ENCODE data around the gene MACF1.

MACF1 gene

DNA sequence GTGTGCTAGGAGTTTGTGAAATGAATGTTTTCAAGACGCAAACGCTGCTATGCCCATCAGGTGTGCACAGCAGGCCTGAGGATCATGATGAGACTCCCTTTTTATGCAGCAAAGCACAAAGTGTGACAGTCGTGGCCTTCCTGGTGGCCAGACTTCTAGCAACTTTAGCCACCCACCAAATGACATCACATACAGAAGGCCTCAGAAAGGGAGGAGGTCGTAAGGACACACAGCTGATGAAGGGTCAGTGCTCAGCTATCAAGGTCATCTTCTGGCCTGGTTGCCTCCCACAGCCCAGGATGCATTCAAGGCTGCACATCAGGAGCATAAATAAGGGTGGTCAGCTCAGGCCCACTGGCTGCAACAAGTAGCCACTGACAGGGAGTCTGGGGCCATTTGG, 323.6 kb downstream of the MACF1 start:
- DNase-seq (ENCODE audit: low spot score) = no peak
- in situ Hi-C loops (cut with MboI; ENCODE audit: low pct_unique_long_range_greater_than_20kb, low sequenced_read_pairs, unreplicated experiment) = no loop called here
- TF ChIP-seq, protein P1, sequence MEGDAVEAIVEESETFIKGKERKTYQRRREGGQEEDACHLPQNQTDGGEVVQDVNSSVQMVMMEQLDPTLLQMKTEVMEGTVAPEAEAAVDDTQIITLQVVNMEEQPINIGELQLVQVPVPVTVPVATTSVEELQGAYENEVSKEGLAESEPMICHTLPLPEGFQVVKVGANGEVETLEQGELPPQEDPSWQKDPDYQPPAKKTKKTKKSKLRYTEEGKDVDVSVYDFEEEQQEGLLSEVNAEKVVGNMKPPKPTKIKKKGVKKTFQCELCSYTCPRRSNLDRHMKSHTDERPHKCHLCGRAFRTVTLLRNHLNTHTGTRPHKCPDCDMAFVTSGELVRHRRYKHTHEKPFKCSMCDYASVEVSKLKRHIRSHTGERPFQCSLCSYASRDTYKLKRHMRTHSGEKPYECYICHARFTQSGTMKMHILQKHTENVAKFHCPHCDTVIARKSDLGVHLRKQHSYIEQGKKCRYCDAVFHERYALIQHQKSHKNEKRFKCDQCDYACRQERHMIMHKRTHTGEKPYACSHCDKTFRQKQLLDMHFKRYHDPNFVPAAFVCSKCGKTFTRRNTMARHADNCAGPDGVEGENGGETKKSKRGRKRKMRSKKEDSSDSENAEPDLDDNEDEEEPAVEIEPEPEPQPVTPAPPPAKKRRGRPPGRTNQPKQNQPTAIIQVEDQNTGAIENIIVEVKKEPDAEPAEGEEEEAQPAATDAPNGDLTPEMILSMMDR (IDR thresholded peaks at IDR 0.05; ENCODE audit: extremely low read depth, insufficient read depth, missing control alignments) = no peak

DNA sequence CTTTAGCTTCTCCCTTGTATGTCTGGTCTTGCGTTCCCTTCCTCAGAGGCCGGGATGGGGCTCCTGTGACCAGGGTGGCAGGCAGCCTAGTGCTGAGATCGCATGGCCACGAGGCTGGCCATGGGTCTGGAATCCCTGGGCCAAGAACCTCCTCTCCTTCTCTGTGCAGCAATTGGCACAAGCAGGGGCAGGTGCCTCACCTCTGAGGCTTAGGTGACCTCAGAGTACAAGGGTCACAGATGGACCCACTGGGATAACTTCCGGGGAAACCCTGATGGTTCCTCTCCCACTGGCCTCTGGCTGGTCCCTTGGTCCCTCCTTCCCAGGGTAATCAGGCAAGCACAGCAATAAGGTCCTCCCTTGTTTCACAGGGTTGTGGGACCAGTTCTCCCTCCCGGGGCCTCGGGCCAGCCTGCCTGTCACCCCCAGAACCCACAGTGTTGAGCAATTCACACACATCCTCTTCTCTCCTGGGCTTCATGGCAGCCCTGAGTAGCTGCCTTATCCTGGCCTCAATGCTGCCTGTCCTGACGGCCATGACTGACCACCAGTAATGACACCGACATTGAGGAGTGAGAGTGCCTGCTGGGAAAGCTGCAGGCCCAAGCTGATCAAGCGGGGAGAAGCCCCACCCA, 325.5 kb downstream of the MACF1 start:
- no peak for DNase-seq (ENCODE audit: low spot score)
- in situ Hi-C loops (cut with MboI; ENCODE audit: low pct_unique_long_range_greater_than_20kb, low sequenced_read_pairs, unreplicated experiment) = loop anchor here (10.0 kb wide), 1 partner anchor 45 kb away; no protein-coding TSS in a partner anchor
- TF ChIP-seq, protein P1 (IDR thresholded peaks at IDR 0.05; ENCODE audit: extremely low read depth, insufficient read depth, missing control alignments) = no peak

DNA sequence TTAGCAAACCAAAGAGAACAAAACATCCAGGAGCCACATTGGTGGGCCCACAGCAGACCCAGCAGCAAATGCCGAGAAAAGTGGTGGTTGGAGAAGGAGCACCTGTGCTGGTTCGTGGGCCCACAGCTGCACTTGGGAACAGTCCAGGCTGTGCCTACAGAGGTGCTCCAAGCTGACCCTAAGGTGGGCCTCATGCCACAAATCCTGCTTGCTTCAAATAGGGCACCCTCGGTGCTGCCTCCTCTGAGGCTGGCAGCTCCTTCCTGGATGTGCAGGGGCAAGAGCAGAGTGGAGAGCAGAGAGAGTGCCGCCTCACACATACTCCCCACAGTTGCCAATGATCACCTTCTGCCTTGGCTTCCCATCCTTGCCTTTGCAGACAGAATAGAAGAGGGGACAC, 327.0 kb downstream of the MACF1 start:
- in situ Hi-C loops (cut with MboI; ENCODE audit: low pct_unique_long_range_greater_than_20kb, low sequenced_read_pairs, unreplicated experiment) = loop anchor here (10.0 kb wide), 1 partner anchor 47 kb away; no protein-coding TSS in a partner anchor
- TF ChIP-seq, protein P1 (IDR thresholded peaks at IDR 0.05; ENCODE audit: extremely low read depth, insufficient read depth, missing control alignments) = no peak
- no peak for DNase-seq (ENCODE audit: low spot score)

DNA sequence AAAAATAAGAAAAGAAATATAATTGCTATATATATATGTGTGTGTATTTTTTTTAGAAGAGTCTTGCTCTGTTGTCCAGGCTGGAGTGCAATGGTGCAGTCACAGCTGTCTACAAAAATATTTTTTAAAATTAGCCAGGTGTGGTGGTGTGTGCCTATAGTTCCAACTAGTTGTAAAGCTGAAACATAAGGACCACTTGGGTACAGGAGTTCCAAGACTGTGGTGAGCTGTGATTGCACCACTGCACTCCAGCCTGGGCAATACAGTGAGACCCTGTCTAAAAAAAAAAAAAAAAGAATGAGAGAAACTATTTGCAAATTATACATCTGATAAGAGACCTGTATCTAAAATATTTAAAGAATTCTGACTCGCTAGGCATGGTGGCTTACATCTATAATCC, 328.9 kb downstream of the MACF1 start:
- TF ChIP-seq, protein P1 (IDR thresholded peaks at IDR 0.05; ENCODE audit: extremely low read depth, insufficient read depth, missing control alignments) = no peak
- no peak for DNase-seq (ENCODE audit: low spot score)
- in situ Hi-C loops (cut with MboI; ENCODE audit: low pct_unique_long_range_greater_than_20kb, low sequenced_read_pairs, unreplicated experiment) = loop anchor here (10.0 kb wide), 1 partner anchor 49 kb away; no protein-coding TSS in a partner anchor
